Liver (tissue), 9 donors: ENCODE data around the gene CD9. TPM values are rescaled to one million over a fixed set of nuclear protein-coding genes. Genes with fewer than 3 reads are reported as not detected.

ENCODE experiments used
- DNase-seq: peaks from one replicate; pipeline ENCODE4 v3.0.0-alpha.2; 2017; ENCODE audit warnings: low spot score
- H3K27ac ChIP-seq, 2 donors: one replicate each; pipeline ENCODE4 v1.7.0; 2013; ENCODE audit warnings: inconsistent platforms in 2 of 2, low read length in 2 of 2, control low read depth in 1 of 2, low read depth in 1 of 2, mild to moderate bottlenecking in 1 of 2
- H3K27me3 ChIP-seq, 4 donors: one replicate each; pipeline versions ENCODE4 v1.6.1 to v1.7.0; 2013; ENCODE audit warnings: low read length in 3 of 4, inconsistent platforms in 1 of 4, mild to moderate bottlenecking in 1 of 4, moderate library complexity in 1 of 4; ENCODE audit not compliant: control insufficient read depth in 4 of 4, insufficient read depth in 4 of 4
- H3K36me3 ChIP-seq, 4 donors: one replicate each; pipeline versions ENCODE4 v1.6.1 to v1.7.0; 2013; ENCODE audit warnings: low read length in 3 of 4, mild to moderate bottlenecking in 3 of 4, low read depth in 1 of 4, moderate library complexity in 1 of 4; ENCODE audit not compliant: control insufficient read depth in 4 of 4, insufficient read depth in 3 of 4
- H3K4me1 ChIP-seq, 4 donors: one replicate each; pipeline versions ENCODE4 v1.6.1 to v1.7.0; 2013; ENCODE audit warnings: low read length in 3 of 4, mild to moderate bottlenecking in 3 of 4, moderate library complexity in 1 of 4; ENCODE audit not compliant: control insufficient read depth in 4 of 4, insufficient read depth in 4 of 4
- H3K4me3 ChIP-seq, 3 donors: one replicate each; pipeline versions ENCODE4 v1.6.1 to v1.7.0; 2013; ENCODE audit warnings: low read length in 3 of 3, control low read depth in 1 of 3, low read depth in 1 of 3, mild to moderate bottlenecking in 1 of 3
- H3K9ac ChIP-seq, 2 donors: one replicate each; pipeline ENCODE4 v1.7.0; 2013; ENCODE audit warnings: low read length in 2 of 2, mild to moderate bottlenecking in 2 of 2, moderate library complexity in 2 of 2, control low read depth in 1 of 2, low read depth in 1 of 2
- H3K9me3 ChIP-seq, 4 donors: one replicate each; pipeline versions ENCODE4 v1.6.1 to v1.7.0; 2013; ENCODE audit warnings: low read length in 3 of 4; ENCODE audit not compliant: control insufficient read depth in 4 of 4
- CTCF ChIP-seq: fragments of 150-350 bp; IDR thresholded peaks from 2 replicates; pipeline ENCODE4 v1.5.1; 2017; ENCODE audit warnings: improper control_type of control experiment, low read depth, low read length; ENCODE audit not compliant: missing input control
- EGR1 ChIP-seq, 2 donors: IDR thresholded peaks; 2 replicates each; pipeline ENCODE4 v1.6.1; 2016 to 2018; ENCODE audit warnings: antibody characterized with exemption in 2 of 2, low read depth in 2 of 2
- FOXA1 ChIP-seq: IDR thresholded peaks from 2 replicates; pipeline ENCODE4 v1.6.1; 2016; ENCODE audit warnings: antibody characterized with exemption
- FOXA2 ChIP-seq: IDR thresholded peaks from 2 replicates; pipeline ENCODE4 v1.6.1; 2016; ENCODE audit warnings: antibody characterized with exemption
- GABPA ChIP-seq, 2 donors: IDR thresholded peaks in 1 of 2; conservative IDR thresholded peaks in 1 of 2; 2 replicates each; pipeline ENCODE4 v1.6.1; 2016; ENCODE audit warnings: antibody characterized with exemption in 2 of 2, mild to moderate bottlenecking in 1 of 2, moderate library complexity in 1 of 2
- HNF4A ChIP-seq, 2 donors: conservative IDR thresholded peaks; 2 replicates each; pipeline ENCODE4 v1.6.1; 2016; ENCODE audit warnings: antibody characterized with exemption in 2 of 2, mild to moderate bottlenecking in 2 of 2
- HNF4G ChIP-seq: IDR thresholded peaks from 2 replicates; pipeline ENCODE4 v1.6.1; 2016; ENCODE audit warnings: antibody characterized with exemption
- JUND ChIP-seq, 2 donors: IDR thresholded peaks; 2 replicates each; pipeline ENCODE4 v1.6.1; 2016; ENCODE audit warnings: antibody characterized with exemption in 2 of 2
- MAX ChIP-seq: IDR thresholded peaks from 2 replicates; pipeline ENCODE4 v1.6.1; 2016; ENCODE audit warnings: antibody characterized with exemption
- NR2F2 ChIP-seq: IDR thresholded peaks from 2 replicates; pipeline ENCODE4 v1.6.1; 2016; ENCODE audit warnings: antibody characterized with exemption
- RAD21 ChIP-seq, 2 donors: IDR thresholded peaks; 2 replicates each; pipeline ENCODE4 v1.6.1; 2016; ENCODE audit warnings: antibody characterized with exemption in 2 of 2, mild to moderate bottlenecking in 2 of 2
- RXRA ChIP-seq, 2 donors: IDR thresholded peaks; 2 replicates each; pipeline ENCODE4 v1.6.1; 2017 to 2018; ENCODE audit warnings: antibody characterized with exemption in 2 of 2, mild to moderate bottlenecking in 1 of 2
- SP1 ChIP-seq: IDR thresholded peaks from 2 replicates; pipeline ENCODE4 v1.6.1; 2018; ENCODE audit warnings: antibody characterized with exemption, mild to moderate bottlenecking
- TAF1 ChIP-seq: conservative IDR thresholded peaks from 2 replicates; pipeline ENCODE4 v1.6.1; 2016; ENCODE audit warnings: antibody characterized with exemption, mild to moderate bottlenecking
- YY1 ChIP-seq: IDR thresholded peaks from 2 replicates; pipeline ENCODE4 v1.6.1; 2016; ENCODE audit warnings: antibody characterized with exemption, mild to moderate bottlenecking
- ZBTB33 ChIP-seq: IDR thresholded peaks from 2 replicates; pipeline ENCODE4 v1.6.1; 2016; ENCODE audit warnings: antibody characterized with exemption
- WGBS: extraction: QIAGEN DNeasy Blood & Tissue Kit; methylation state at CpG from one replicate; pipeline ENCODE4 v1.1.7; 2013; 5-methylcytosine and 5-hydroxymethylcytosine counted together
- polyA plus RNA-seq, 2 donors: library from polyadenylated mRNA; stranded (reverse) in 1 of 2; unstranded in 1 of 2; fragments of 200-250 nt in 1 of 2; fragments of >200 nt in 1 of 2; fragmentation: Nextera tagmentation in 1 of 2; extraction: Ambion mirVana in 1 of 2; gene quantifications; one replicate each; pipeline versions ENCODE4 v1.2.1 to v1.2.3, GENCODE V29; 2013 to 2015
- total RNA-seq, 2 donors: library from RNA; depleted of rRNA; stranded (reverse); fragments of >200 nt; gene quantifications; one replicate each; pipeline ENCODE4 v1.2.3, GENCODE V29; 2014
- TF ChIP-seq, protein P1 (sequence below): IDR thresholded peaks from 2 replicates; pipeline ENCODE4 v1.6.1; 2016; ENCODE audit warnings: antibody characterized with exemption
- TF ChIP-seq, protein P2 (sequence below): IDR thresholded peaks from 2 replicates; pipeline ENCODE4 v1.6.1; 2016; ENCODE audit warnings: antibody characterized with exemption, mild to moderate bottlenecking
- donor health status: healthy.
- donor health status: healthy.
- donor health status: healthy.
- donor health status: healthy.
- donor health status: healthy.

The CD9 gene
- total and polyA plus RNA-seq, 4 donors: 18.7 to 65.2 (median 32.4) TPM

DNA sequence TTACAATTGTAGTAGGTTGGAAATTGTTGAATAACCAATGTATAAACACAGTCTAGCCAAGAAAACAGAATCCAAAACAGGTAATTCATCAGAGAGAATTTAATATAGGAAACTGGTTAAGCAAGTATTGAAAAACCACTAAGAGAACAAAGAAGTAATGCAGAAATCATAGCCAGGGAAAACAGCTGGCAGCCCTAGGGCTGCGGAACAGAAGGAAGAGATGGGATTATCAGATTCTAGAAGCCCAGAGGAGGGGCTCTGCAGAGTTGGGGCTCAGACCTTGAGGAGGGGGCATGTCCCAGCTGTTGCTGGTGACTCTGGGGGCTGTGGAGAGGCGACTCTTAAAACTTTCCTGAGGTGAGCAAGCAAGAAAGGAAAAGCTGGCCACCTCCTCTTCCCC, 49.4 kb downstream of the CD9 start:
- TF ChIP-seq JUND (IDR thresholded peaks at IDR 0.05) (no peak), FOXA1 (no peak), NR2F2 (no peak), FOXA2 (no peak), GABPA (IDR thresholded peaks at IDR 0.05 in 1 of 2, conservative IDR thresholded peaks at IDR 0.05 in 1 of 2) (no peak), YY1 (no peak), EGR1 (IDR thresholded peaks at IDR 0.05; ENCODE audit: low read depth in 2 of 2) (no peak), RXRA (IDR thresholded peaks at IDR 0.05) (no peak), MAX (no peak), CTCF (no peak), RAD21 (IDR thresholded peaks at IDR 0.05) (no peak), HNF4G (no peak), TAF1 (no peak), HNF4A (conservative IDR thresholded peaks at IDR 0.05) (no peak), ZBTB33 (no peak), SP1 (no peak)
- TF ChIP-seq, protein P1, sequence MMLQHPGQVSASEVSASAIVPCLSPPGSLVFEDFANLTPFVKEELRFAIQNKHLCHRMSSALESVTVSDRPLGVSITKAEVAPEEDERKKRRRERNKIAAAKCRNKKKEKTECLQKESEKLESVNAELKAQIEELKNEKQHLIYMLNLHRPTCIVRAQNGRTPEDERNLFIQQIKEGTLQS: no peak
- TF ChIP-seq, protein P2, sequence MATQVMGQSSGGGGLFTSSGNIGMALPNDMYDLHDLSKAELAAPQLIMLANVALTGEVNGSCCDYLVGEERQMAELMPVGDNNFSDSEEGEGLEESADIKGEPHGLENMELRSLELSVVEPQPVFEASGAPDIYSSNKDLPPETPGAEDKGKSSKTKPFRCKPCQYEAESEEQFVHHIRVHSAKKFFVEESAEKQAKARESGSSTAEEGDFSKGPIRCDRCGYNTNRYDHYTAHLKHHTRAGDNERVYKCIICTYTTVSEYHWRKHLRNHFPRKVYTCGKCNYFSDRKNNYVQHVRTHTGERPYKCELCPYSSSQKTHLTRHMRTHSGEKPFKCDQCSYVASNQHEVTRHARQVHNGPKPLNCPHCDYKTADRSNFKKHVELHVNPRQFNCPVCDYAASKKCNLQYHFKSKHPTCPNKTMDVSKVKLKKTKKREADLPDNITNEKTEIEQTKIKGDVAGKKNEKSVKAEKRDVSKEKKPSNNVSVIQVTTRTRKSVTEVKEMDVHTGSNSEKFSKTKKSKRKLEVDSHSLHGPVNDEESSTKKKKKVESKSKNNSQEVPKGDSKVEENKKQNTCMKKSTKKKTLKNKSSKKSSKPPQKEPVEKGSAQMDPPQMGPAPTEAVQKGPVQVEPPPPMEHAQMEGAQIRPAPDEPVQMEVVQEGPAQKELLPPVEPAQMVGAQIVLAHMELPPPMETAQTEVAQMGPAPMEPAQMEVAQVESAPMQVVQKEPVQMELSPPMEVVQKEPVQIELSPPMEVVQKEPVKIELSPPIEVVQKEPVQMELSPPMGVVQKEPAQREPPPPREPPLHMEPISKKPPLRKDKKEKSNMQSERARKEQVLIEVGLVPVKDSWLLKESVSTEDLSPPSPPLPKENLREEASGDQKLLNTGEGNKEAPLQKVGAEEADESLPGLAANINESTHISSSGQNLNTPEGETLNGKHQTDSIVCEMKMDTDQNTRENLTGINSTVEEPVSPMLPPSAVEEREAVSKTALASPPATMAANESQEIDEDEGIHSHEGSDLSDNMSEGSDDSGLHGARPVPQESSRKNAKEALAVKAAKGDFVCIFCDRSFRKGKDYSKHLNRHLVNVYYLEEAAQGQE: no peak
- H3K27ac ChIP-seq: no peak overlapping the region
- no peaks in the 10 kb centered on the region for H3K27me3 ChIP-seq
- no peak for DNase-seq
- no peaks in the 10 kb centered on the region for H3K9me3 ChIP-seq
- 90% methylated on average over 2 of the region's 2 CpGs for WGBS
- H3K36me3 ChIP-seq: no peaks in the 10 kb centered on the region
- H3K9ac ChIP-seq: no peak overlapping the region
- H3K4me3 ChIP-seq: no peak overlapping the region
- no peaks in the 10 kb centered on the region for H3K4me1 ChIP-seq
